H9 (cell line): ENCODE measurements around the gene BIRC3. TPM values are rescaled to one million over a fixed set of nuclear protein-coding genes. Genes with fewer than 3 reads are reported as not detected.

Experiments used
- DNase-seq: peaks from one replicate; pipeline ENCODE4 v3.0.0-alpha.2; 2017
- H2AFZ ChIP-seq: one replicate; pipeline ENCODE4 v1.6.1; 2013; ENCODE audit warnings: mild to moderate bottlenecking, low read length, control low read depth, moderate library complexity
- H2AK5ac ChIP-seq: 2 replicates; pipeline ENCODE4 v1.6.1; 2013; ENCODE audit warnings: low read length, control low read depth, mixed read lengths; ENCODE audit not compliant: insufficient read length
- H2BK120ac ChIP-seq: one replicate; pipeline ENCODE4 v1.6.1; 2013; ENCODE audit warnings: low read depth, mild to moderate bottlenecking, low read length, control low read depth, inconsistent platforms; ENCODE audit not compliant: poor library complexity, severe bottlenecking
- H2BK12ac ChIP-seq: 2 replicates; pipeline ENCODE4 v1.6.1; 2013; ENCODE audit warnings: low read length, control low read depth, mixed read lengths, low read depth; ENCODE audit not compliant: insufficient read length
- H2BK15ac ChIP-seq: 2 replicates; pipeline ENCODE4 v1.6.1; 2013; ENCODE audit warnings: low read depth, low read length, control low read depth
- H2BK20ac ChIP-seq: one replicate; pipeline ENCODE4 v1.6.1; 2013; ENCODE audit warnings: low read depth, mild to moderate bottlenecking, low read length, control low read depth, inconsistent platforms; ENCODE audit not compliant: poor library complexity, severe bottlenecking
- H2BK5ac ChIP-seq: 2 replicates; pipeline ENCODE4 v1.6.1; 2013; ENCODE audit warnings: low read length, control low read depth, mixed read lengths; ENCODE audit not compliant: insufficient read length
- H3K14ac ChIP-seq: 2 replicates; pipeline ENCODE4 v1.6.1; 2013; ENCODE audit warnings: low read length, control low read depth; ENCODE audit not compliant: insufficient read depth
- H3K18ac ChIP-seq: 2 replicates; pipeline ENCODE4 v1.6.1; 2013; ENCODE audit warnings: low read depth, mild to moderate bottlenecking, mixed read lengths, low read length, control low read depth; ENCODE audit not compliant: insufficient read length
- H3K23ac ChIP-seq: 2 replicates; pipeline ENCODE4 v1.6.1; 2013; ENCODE audit warnings: low read length, control low read depth, mixed read lengths, low read depth; ENCODE audit not compliant: insufficient read length
- H3K23me2 ChIP-seq: 2 replicates; pipeline ENCODE4 v1.6.1; 2013; ENCODE audit warnings: low read depth, mild to moderate bottlenecking, mixed read lengths, low read length, control low read depth; ENCODE audit not compliant: insufficient read length, poor library complexity, severe bottlenecking
- H3K27ac ChIP-seq: 2 replicates; pipeline ENCODE4 v1.5.1; 2013; ENCODE audit warnings: low read length, control low read depth, mixed read lengths, low read depth; ENCODE audit not compliant: insufficient read length
- H3K27me3 ChIP-seq: 2 replicates; pipeline ENCODE4 v1.6.1; 2013; ENCODE audit warnings: low read length, control low read depth, inconsistent platforms; ENCODE audit not compliant: insufficient read depth
- H3K4ac ChIP-seq: 2 replicates; pipeline ENCODE4 v1.6.1; 2013; ENCODE audit warnings: low read depth, mild to moderate bottlenecking, control low read depth, inconsistent platforms, low read length, moderate library complexity
- H3K4me1 ChIP-seq: 2 replicates; pipeline ENCODE4 v1.6.1; 2013; ENCODE audit warnings: low read length, control low read depth, inconsistent platforms; ENCODE audit not compliant: insufficient read depth
- H3K4me2 ChIP-seq: 2 replicates; pipeline ENCODE4 v1.6.1; 2013; ENCODE audit warnings: low read length, control low read depth, mixed read lengths; ENCODE audit not compliant: insufficient read length, insufficient read depth
- H3K56ac ChIP-seq: 2 replicates; pipeline ENCODE4 v1.6.1; 2013; ENCODE audit warnings: low read depth, mild to moderate bottlenecking, mixed read lengths, low read length, control low read depth; ENCODE audit not compliant: insufficient read length
- H3K79me1 ChIP-seq: 2 replicates; pipeline ENCODE4 v1.6.1; 2013; ENCODE audit warnings: low read depth, mild to moderate bottlenecking, moderate library complexity, low read length, control low read depth, inconsistent platforms; ENCODE audit not compliant: insufficient read depth, poor library complexity, severe bottlenecking
- H3K79me2 ChIP-seq: 2 replicates; pipeline ENCODE4 v1.6.1; 2013; ENCODE audit warnings: low read length, control low read depth, inconsistent platforms; ENCODE audit not compliant: insufficient read depth
- H3K9ac ChIP-seq: 2 replicates; pipeline ENCODE4 v1.6.1; 2013; ENCODE audit warnings: low read length, control low read depth, mixed read lengths; ENCODE audit not compliant: insufficient read length; ENCODE audit errors: extremely low read depth
- H3K9me3 ChIP-seq: one replicate; pipeline ENCODE4 v1.6.1; 2013; ENCODE audit warnings: low read depth, low read length, inconsistent platforms; ENCODE audit not compliant: control insufficient read depth
- H3T11ph ChIP-seq: one replicate; pipeline ENCODE4 v1.6.1; 2013; ENCODE audit warnings: mild to moderate bottlenecking, low read length, control low read depth, inconsistent platforms
- H4K20me1 ChIP-seq: one replicate; pipeline ENCODE4 v1.6.1; 2013; ENCODE audit not compliant: control insufficient read depth, insufficient read length, insufficient read depth
- H4K5ac ChIP-seq: 2 replicates; pipeline ENCODE4 v1.6.1; 2013; ENCODE audit warnings: low read depth, mild to moderate bottlenecking, mixed read lengths, low read length, control low read depth; ENCODE audit not compliant: insufficient read length
- H4K8ac ChIP-seq: replicated peaks from 2 replicates; pipeline ENCODE4 v1.6.1; 2013; ENCODE audit warnings: low read length, control low read depth, mixed read lengths, low read depth; ENCODE audit not compliant: insufficient read length
- H4K91ac ChIP-seq: 2 replicates; pipeline ENCODE4 v1.6.1; 2013; ENCODE audit warnings: low read depth, mild to moderate bottlenecking, moderate library complexity, mixed read lengths, low read length, control low read depth; ENCODE audit not compliant: insufficient read length
- H3K27ac Mint-ChIP-seq, 3 experiments: 2 replicates in 2 of 3; 3 replicates in 1 of 3; pipeline ENCODE4 v1.8.0; 2020 to 2021; ENCODE audit warnings: mixed read lengths in 3 of 3, mild to moderate bottlenecking in 1 of 3, moderate library complexity in 1 of 3
- H3K27me3 Mint-ChIP-seq: 2 replicates; pipeline ENCODE4 v1.8.0; 2021; ENCODE audit warnings: low read depth, mild to moderate bottlenecking, moderate library complexity, mixed read lengths
- H3K36me3 Mint-ChIP-seq, 3 experiments: 2 replicates in 2 of 3; 3 replicates in 1 of 3; pipeline ENCODE4 v1.8.0; 2020 to 2021; ENCODE audit warnings: low read depth in 3 of 3, mixed read lengths in 3 of 3; ENCODE audit not compliant: insufficient read depth in 1 of 3
- H3K4me1 Mint-ChIP-seq, 2 experiments: 2 replicates each; pipeline ENCODE4 v1.8.0; 2020; ENCODE audit warnings: mixed read lengths in 2 of 2
- H3K4me3 Mint-ChIP-seq, 2 experiments: 2 replicates in 1 of 2; 3 replicates in 1 of 2; pipeline ENCODE4 v1.8.0; 2020 to 2021; ENCODE audit warnings: mild to moderate bottlenecking in 2 of 2, mixed read lengths in 2 of 2, moderate library complexity in 1 of 2
- H3K9me3 Mint-ChIP-seq, 2 experiments: 2 replicates in 1 of 2; 3 replicates in 1 of 2; pipeline ENCODE4 v1.8.0; 2020; ENCODE audit warnings: mild to moderate bottlenecking in 2 of 2, mixed read lengths in 2 of 2, moderate library complexity in 1 of 2
- CTCF ChIP-seq: fragments of 200-600 bp; sonication (generic); conservative IDR thresholded peaks from 3 replicates; pipeline ENCODE4 v1.8.0; 2021; ENCODE audit warnings: antibody characterized with exemption, mild to moderate bottlenecking
- WGBS: extraction: QIAGEN DNeasy Blood & Tissue Kit; methylation state at CpG from one replicate; pipeline ENCODE4 v1.1.7; 2013; ENCODE audit warnings: missing lambda C conversion rate, low lambda C conversion rate, mixed read lengths; ENCODE audit not compliant: insufficient read length; ENCODE audit errors: extremely low coverage; 5-methylcytosine and 5-hydroxymethylcytosine counted together
- total RNA-seq: library from RNA; stranded (reverse); gene quantifications from 2 replicates; pipeline ENCODE4 v1.2.1, GENCODE V29; 2021

BIRC3 gene
- total RNA-seq, 1 experiment from 2014 or later: 0.04 TPM

- Mint-ChIP-seq H3K36me3 (peaks cover 0 to 10% (median 0%) of the 10 kb centered on the region in 3 experiments; a peak in 2 of 7 replicates), H3K4me3 (no peak overlapping the region), H3K27ac (no peak overlapping the region), H3K27me3 (peaks cover 1% of the 10 kb centered on the region; the same call in 1 of the 2 replicates), H3K9me3 (peaks cover 3 to 5% of the 10 kb centered on the region in 2 experiments; a peak in 1 of 5 replicates), H3K4me1 (peaks cover 24 to 26% of the 10 kb centered on the region in 2 experiments)
- Histone ChIP-seq H3K56ac (no peak overlapping the region), H3K18ac (no peak overlapping the region), H2BK12ac (no peak overlapping the region), H4K5ac (no peak overlapping the region), H4K8ac (no peak overlapping the region), H3K9ac (no peak overlapping the region), H3K14ac (no peak overlapping the region), H3K79me1 (no peaks in the 10 kb centered on the region), H3T11ph (no peak overlapping the region), H3K9me3 (no peaks in the 10 kb centered on the region), H3K23ac (no peak overlapping the region), H2AFZ (no peak overlapping the region), H3K27ac (no peak overlapping the region), H2AK5ac (no peak overlapping the region), H3K27me3 (no peaks in the 10 kb centered on the region), H2BK15ac (no peak overlapping the region), H3K23me2 (no peaks in the 10 kb centered on the region), H4K20me1 (no peaks in the 10 kb centered on the region), H2BK120ac (no peak overlapping the region), H3K79me2 (no peaks in the 10 kb centered on the region), H3K4me1 (peaks cover 3% of the 10 kb centered on the region; the same call in 1 of the 2 replicates), H2BK5ac (no peak overlapping the region), H2BK20ac (no peak overlapping the region), H3K4me2 (no peak overlapping the region), H3K4ac (no peak overlapping the region), H4K91ac (no peak overlapping the region)
- WGBS: no CpG with 5 or more reads among the region's 3 CpGs
- DNase-seq: no peak
- TF ChIP-seq CTCF: no peak
These were observed 42.7 kb upstream of the BIRC3 start for GRCh38 chr11:102274628-102275027.
